GM12872 (cell line): ENCODE measurements around the gene DEFB125.

Experiments used
- TF ChIP-seq, protein P1 (sequence below): IDR thresholded peaks from 3 replicates; pipeline ENCODE4 v1.5.1; 2011; ENCODE audit warnings: low read depth, mild to moderate bottlenecking, low read length, moderate library complexity; ENCODE audit not compliant: insufficient read depth

DEFB125 gene

GRCh38 chr20:112396-112795 is 24.9 kb downstream of the DEFB125 start:
- TF ChIP-seq, protein P1, sequence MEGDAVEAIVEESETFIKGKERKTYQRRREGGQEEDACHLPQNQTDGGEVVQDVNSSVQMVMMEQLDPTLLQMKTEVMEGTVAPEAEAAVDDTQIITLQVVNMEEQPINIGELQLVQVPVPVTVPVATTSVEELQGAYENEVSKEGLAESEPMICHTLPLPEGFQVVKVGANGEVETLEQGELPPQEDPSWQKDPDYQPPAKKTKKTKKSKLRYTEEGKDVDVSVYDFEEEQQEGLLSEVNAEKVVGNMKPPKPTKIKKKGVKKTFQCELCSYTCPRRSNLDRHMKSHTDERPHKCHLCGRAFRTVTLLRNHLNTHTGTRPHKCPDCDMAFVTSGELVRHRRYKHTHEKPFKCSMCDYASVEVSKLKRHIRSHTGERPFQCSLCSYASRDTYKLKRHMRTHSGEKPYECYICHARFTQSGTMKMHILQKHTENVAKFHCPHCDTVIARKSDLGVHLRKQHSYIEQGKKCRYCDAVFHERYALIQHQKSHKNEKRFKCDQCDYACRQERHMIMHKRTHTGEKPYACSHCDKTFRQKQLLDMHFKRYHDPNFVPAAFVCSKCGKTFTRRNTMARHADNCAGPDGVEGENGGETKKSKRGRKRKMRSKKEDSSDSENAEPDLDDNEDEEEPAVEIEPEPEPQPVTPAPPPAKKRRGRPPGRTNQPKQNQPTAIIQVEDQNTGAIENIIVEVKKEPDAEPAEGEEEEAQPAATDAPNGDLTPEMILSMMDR = no peak

DNA sequence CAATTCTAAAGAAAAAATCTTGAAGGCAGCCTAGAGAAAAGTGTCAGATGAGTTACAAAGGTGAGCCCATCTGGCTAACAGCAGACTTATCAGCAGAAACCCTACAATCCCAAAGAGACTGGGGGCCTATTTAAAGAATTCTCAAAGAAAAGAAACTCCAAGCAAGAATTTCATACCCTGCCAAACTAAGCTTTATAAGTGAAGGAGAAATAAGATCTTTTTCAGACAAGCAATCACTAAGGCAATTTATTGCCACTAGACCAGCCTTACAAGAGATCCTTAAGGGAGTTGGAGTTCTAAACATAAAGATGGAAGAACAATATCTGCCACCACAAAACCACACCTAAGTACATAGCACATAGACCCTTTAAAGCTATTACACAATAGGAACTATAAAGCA is 30.0 kb downstream of the DEFB125 start:
- TF ChIP-seq, protein P1 = no peak

- TF ChIP-seq, protein P1 = peak; percentile 56
Observed at GRCh38 chr20:137668-138490, 50.4 kb downstream of the DEFB125 start.

DNA sequence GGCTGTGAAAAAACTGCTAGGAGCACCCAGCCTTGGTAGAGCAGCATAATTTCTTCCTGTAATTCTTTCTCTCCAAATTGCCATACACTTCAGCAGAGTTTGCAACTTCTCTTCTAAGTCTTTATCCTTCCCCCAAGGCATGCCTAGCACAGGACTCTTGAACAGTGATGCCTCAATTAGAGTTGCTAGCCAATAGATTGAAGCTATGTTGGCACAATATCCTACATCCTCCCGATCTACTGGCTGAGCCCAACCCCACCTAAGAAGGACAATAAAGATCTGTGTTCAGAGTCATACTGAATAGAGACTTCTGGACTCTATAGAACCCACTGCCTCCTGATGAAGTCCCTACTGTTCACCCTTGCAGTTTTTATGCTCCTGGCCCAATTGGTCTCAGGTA is 54.8 kb downstream of the DEFB125 start, which contains the start of gene DEFB126:
TSS of gene DEFB126 (plus strand) at position 301 of the 400 bp plus-strand sequence. CDS start at position 340, 39 bp downstream.
- TF ChIP-seq, protein P1 = no peak

GRCh38 chr20:145877-146276 is 58.4 kb downstream of the DEFB125 start:
- TF ChIP-seq, protein P1 = no peak
